Mucosa of descending colon (tissue), 3 donors: ENCODE measurements around the gene TSPAN31. TPM values are rescaled to one million over a fixed set of nuclear protein-coding genes. Genes with fewer than 3 reads are reported as not detected.

ENCODE experiments used
- ATAC-seq: fragments of 200-7000 bp; cut with Tn5 transposase; one replicate; pipeline ENCODE4 v1.9.1; 2020; ENCODE audit warnings: mild to moderate bottlenecking, moderate library complexity
- DNase-seq, 3 donors: peaks; one replicate each; pipeline ENCODE4 v3.0.0-alpha.2; 2020
- H3K36me3 ChIP-seq: fragments of 200-600 bp; one replicate; pipeline ENCODE4 v1.8.0; 2021; ENCODE audit warnings: low read depth, mild to moderate bottlenecking
- H3K4me1 ChIP-seq: fragments of 200-600 bp; one replicate; pipeline ENCODE4 v1.8.0; 2021; ENCODE audit warnings: low read depth, mild to moderate bottlenecking
- H3K4me3 ChIP-seq: fragments of 200-600 bp; one replicate; pipeline ENCODE4 v1.8.0; 2021; ENCODE audit warnings: mild to moderate bottlenecking
- H3K9me3 ChIP-seq: fragments of 200-600 bp; one replicate; pipeline ENCODE4 v1.8.0; 2021; ENCODE audit warnings: mild to moderate bottlenecking
- intact Hi-C, 2 donors: fragments of 100-400 bp; cut with DNase I in 1 of 2; cut with micrococcal nuclease in 1 of 2; formaldehyde crosslinking; loops; one replicate each; pipeline versions ENCODE4 v1.11.0 to v1.11.1; 2022; cut with DNase I, micrococcal nuclease
- total RNA-seq, 3 donors: library from RNA; stranded (reverse); fragmentation: NEBNext Ultra II Directional in 2 of 3; extraction: Animal tissue kit (Norgen Biotek cat#: 25700) in 2 of 3; gene quantifications; one replicate each; pipeline versions ENCODE4 v1.2.1 to v1.2.4, GENCODE V29; 2021 to 2023
- TF ChIP-seq, protein P1 (sequence below): fragments of 200-600 bp; IDR thresholded peaks from one replicate; pipeline ENCODE4 v1.8.0; 2022; ENCODE audit warnings: antibody characterized with exemption, mild to moderate bottlenecking
- donor health status: DM: no; HTN: no; CAD: no; lungs with moderate emphysema.
- donor health status: DM: no; HTN: no; CAD: no.
- donor health status: DM: no; HTN: yes; CAD: no.

TSPAN31 gene
- total RNA-seq, 3 donors from 2014 or later, result 29.2 to 39.8 (median 30.5) TPM

DNA sequence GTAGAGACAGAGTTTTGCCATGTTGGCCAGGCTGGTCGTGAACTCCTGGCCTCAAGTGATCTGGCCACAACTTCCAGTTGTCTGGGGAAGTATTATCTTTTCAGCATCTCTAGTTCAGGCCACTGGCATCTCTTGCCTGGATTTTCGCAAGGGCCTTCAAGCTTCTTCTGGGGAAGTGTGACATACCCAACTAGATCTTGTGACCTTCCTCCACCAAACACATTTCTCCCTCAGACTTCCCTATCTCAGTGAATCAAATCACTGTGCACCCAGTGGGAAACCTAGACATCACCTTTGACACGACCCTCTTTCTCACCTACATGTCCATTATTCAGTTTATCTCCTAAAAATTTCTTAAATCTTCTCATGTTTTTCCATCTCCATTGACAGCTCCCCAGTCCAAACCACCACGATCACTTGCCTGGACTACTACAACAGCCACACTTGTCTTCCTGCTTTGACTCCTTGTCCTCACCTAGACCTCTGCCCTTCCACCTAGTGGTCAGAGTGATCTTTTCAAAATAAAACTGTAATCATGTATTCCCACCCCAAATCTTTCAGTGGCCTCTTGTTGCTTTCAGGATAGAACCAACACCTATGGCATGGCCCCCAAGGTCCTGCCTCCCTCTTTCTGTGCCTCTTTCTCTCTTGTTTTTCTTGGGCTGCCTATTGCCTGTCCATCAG, 30.9 kb downstream of the TSPAN31 start:
- H3K4me1 ChIP-seq, result peaks cover 14% of the 10 kb centered on the region
- H3K36me3 ChIP-seq, result no peaks in the 10 kb centered on the region
- H3K9me3 ChIP-seq, result no peaks in the 10 kb centered on the region
- TF ChIP-seq, protein P1, sequence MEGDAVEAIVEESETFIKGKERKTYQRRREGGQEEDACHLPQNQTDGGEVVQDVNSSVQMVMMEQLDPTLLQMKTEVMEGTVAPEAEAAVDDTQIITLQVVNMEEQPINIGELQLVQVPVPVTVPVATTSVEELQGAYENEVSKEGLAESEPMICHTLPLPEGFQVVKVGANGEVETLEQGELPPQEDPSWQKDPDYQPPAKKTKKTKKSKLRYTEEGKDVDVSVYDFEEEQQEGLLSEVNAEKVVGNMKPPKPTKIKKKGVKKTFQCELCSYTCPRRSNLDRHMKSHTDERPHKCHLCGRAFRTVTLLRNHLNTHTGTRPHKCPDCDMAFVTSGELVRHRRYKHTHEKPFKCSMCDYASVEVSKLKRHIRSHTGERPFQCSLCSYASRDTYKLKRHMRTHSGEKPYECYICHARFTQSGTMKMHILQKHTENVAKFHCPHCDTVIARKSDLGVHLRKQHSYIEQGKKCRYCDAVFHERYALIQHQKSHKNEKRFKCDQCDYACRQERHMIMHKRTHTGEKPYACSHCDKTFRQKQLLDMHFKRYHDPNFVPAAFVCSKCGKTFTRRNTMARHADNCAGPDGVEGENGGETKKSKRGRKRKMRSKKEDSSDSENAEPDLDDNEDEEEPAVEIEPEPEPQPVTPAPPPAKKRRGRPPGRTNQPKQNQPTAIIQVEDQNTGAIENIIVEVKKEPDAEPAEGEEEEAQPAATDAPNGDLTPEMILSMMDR, result no peak
- H3K4me3 ChIP-seq, result no peak overlapping the region
- intact Hi-C loops, result no loop called here
- no peak for ATAC-seq
- DNase-seq, result no peak

DNA sequence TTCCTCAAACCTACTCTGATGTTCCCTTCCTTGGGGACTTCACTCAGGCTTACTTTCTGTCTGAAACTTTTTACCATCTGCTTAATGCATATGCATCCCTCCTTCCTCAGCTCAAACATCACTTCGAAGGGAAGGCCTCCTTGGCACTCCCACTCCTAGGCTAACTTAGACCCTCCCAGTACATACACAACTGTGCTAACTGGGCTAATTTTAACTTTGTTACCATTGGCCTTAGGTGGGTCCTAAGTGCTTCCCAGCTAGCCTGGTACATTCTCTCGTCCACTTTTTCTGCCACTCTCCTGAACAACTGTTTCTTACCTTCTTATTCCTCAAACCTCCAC, 31.4 kb downstream of the TSPAN31 start:
- TF ChIP-seq, protein P1, result no peak
- DNase-seq (no peak), ATAC-seq (no peak)
- H3K4me3 ChIP-seq, result no peak overlapping the region
- H3K9me3 ChIP-seq, result no peaks in the 10 kb centered on the region
- peaks cover 10% of the 10 kb centered on the region for H3K4me1 ChIP-seq
- intact Hi-C loops, result no loop called here
- H3K36me3 ChIP-seq, result no peaks in the 10 kb centered on the region

DNA sequence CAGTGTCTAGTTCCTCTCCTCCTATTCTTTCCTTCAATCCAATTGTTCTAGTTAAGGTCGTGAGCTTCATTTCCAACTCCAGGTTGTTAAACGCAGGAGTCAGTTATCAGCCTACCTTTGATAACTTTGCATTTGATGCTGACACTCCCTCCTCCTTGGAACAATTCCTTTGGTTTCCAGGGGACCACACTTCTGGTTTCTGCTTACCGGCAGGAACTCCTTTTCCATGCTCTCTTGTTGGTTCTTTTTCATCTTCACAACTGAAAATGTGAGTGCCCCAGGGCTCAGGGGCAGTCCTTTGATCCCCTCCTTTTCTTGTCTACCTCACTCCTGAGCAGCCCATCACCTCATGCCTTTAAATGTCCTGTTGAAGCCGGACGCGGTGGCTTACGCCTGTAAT, 32.5 kb downstream of the TSPAN31 start:
- Histone ChIP-seq H3K36me3 (no peaks in the 10 kb centered on the region), H3K4me3 (no peak overlapping the region), H3K9me3 (no peaks in the 10 kb centered on the region), H3K4me1 (peaks cover 7% of the 10 kb centered on the region)
- intact Hi-C loops, result no loop called here
- DNase-seq, result no peak
- TF ChIP-seq, protein P1, result no peak
- no peak for ATAC-seq

DNA sequence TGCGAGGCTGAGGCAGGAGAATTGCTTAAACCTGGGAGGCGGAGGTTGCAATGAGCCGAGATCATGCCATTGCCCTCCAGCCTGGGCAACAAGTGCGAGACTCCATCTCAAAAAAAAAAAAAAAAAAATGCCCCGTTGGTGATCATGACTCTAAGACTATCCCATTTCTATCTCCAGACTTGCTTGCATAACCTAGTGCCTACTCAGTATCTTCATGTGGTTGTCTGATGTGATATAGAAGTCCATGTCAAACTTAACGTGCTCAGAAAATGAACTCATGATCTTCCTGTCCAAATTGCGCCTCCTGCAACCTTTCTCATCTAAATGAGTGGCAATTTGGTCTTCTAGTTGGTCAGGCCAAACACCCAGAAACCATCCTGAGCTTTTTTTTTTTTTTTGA, 33.1 kb downstream of the TSPAN31 start:
- Histone ChIP-seq H3K9me3 (no peaks in the 10 kb centered on the region), H3K4me1 (peaks cover 6% of the 10 kb centered on the region), H3K4me3 (no peak overlapping the region), H3K36me3 (no peaks in the 10 kb centered on the region)
- ATAC-seq, result no peak
- DNase-seq, result no peak
- intact Hi-C loops, result no loop called here
- TF ChIP-seq, protein P1, result no peak

DNA sequence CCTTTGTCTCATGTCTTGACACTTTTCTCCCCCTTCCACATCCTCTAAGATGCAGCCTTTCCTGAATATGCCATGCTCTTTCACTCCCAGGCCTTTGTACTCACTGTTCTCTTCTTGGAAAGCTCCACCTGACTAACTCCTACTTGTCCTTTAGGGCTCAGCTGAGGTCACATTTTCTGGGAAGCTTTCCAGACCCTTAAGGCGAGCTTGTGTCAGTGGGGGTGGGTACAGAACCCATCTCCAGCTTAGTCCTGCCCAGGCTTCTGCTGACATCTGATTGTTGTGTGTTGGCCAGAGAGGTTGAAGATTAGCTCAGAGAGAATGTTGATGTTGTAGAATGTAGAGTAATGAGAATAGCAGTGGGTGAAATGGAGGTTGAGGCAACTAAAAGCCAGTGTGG, 34.9 kb downstream of the TSPAN31 start:
- ATAC-seq (no peak), DNase-seq (no peak)
- H3K36me3 ChIP-seq, result no peaks in the 10 kb centered on the region
- intact Hi-C loops, result no loop called here
- no peak overlapping the region for H3K4me3 ChIP-seq
- no peaks in the 10 kb centered on the region for H3K9me3 ChIP-seq
- TF ChIP-seq, protein P1, result no peak
- peaks cover 10% of the 10 kb centered on the region for H3K4me1 ChIP-seq
